SK-N-SH treated with all-trans-retinoic acid at 6 μM for 48 hours (cell line): ENCODE measurements around the gene SARDH.

Experiments used
- ARNTL ChIP-seq: fragments of 450-650 bp; formaldehyde crosslinking; IDR thresholded peaks from 2 replicates; pipeline ENCODE4 v1.5.0; 2020; ENCODE audit warnings: low read depth, mild to moderate bottlenecking, moderate library complexity, borderline replicate concordance
- ZC3H10 ChIP-seq: fragments of 250-450 bp; sonication (Bioruptor Pico); IDR thresholded peaks from 2 replicates; pipeline ENCODE4 v1.5.1; 2021; ENCODE audit warnings: mild to moderate bottlenecking, moderate library complexity

- TF ChIP-seq ZC3H10 (CRISPR knock-in tag) (no peak), ARNTL (CRISPR knock-in tag) (no peak)
Observed at GRCh38 chr9:133710661-133711427, 27.3 kb downstream of the SARDH start.
